Measurements from ENCODE around the gene VAV3.

The VAV3 gene

DNA sequence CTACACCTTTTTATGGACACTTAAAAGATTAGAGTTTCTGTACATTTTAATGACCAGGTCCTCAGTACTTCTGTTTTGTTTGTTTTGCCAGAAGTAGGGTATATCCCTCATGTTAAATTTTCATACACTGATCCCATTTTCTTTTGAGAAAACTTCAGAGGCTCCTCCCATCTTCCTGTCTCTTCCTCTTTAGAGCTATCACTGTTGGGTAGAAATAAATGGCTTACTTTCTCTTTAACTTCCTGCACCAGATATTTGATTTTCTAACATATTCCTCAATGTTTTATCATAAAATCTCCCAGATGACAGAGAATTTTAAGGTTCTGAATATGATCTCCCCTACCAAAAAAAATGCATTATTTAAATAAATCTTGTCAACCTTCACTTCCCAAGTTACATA lies 23.4 kb downstream of the VAV3 start:
- TF ChIP-seq, protein P1, sequence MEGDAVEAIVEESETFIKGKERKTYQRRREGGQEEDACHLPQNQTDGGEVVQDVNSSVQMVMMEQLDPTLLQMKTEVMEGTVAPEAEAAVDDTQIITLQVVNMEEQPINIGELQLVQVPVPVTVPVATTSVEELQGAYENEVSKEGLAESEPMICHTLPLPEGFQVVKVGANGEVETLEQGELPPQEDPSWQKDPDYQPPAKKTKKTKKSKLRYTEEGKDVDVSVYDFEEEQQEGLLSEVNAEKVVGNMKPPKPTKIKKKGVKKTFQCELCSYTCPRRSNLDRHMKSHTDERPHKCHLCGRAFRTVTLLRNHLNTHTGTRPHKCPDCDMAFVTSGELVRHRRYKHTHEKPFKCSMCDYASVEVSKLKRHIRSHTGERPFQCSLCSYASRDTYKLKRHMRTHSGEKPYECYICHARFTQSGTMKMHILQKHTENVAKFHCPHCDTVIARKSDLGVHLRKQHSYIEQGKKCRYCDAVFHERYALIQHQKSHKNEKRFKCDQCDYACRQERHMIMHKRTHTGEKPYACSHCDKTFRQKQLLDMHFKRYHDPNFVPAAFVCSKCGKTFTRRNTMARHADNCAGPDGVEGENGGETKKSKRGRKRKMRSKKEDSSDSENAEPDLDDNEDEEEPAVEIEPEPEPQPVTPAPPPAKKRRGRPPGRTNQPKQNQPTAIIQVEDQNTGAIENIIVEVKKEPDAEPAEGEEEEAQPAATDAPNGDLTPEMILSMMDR (IDR thresholded peaks at IDR 0.05; ENCODE audit: extremely low read depth, insufficient read depth, missing control alignments) = no peak
- no peak for DNase-seq (ENCODE audit: low spot score)
- in situ Hi-C loops (cut with MboI; ENCODE audit: low pct_unique_long_range_greater_than_20kb, low sequenced_read_pairs, unreplicated experiment) = no loop called here

DNA sequence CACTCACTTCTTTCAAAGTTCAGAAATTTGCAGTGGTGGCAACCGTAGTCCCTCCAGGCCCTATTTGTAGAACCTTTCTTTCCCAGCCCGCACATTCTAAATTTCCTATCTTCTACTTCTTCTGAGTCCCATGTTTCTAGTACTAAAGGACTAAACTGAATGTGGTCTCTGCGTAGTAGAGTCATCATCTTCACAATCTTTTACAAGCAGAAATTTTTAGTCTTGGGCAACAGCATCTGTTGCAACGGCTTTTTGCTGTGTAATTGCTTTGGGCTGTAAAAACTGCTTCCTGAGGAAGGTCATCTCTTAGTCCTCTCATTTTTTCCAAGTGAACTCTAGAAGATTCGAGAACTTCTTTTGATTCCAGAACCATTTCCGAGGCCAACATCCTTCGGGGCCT lies 23.9 kb downstream of the VAV3 start:
- in situ Hi-C loops (cut with MboI; ENCODE audit: low pct_unique_long_range_greater_than_20kb, low sequenced_read_pairs, unreplicated experiment) = no loop called here

DNA sequence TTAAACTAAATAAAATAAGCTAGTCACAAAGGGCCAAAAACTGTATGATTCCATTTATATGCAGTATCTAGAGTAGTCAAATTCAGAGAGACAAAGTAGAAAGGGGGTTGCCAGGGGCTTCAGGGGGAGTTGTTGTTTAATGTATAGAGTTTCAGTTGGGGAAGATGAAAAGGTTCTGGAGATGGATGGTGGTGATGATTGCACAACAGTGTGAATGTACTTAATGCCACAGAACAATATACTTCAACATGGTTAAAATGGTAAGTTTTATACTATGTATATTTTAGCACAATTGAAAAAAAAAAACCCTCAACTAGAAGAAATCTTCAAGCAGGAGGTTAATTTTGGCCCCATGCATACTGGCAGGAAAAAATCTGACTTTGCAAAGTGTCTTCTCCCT lies 24.3 kb downstream of the VAV3 start:
- in situ Hi-C loops (cut with MboI; ENCODE audit: low pct_unique_long_range_greater_than_20kb, low sequenced_read_pairs, unreplicated experiment) = no loop called here
- no peak for DNase-seq (ENCODE audit: low spot score)
- TF ChIP-seq, protein P1 (IDR thresholded peaks at IDR 0.05; ENCODE audit: extremely low read depth, insufficient read depth, missing control alignments) = no peak

More for the DNA sequence above, 23.9 kb downstream of the VAV3 start:
- TF ChIP-seq, protein P1 (IDR thresholded peaks at IDR 0.05; ENCODE audit: extremely low read depth, insufficient read depth, missing control alignments) = no peak
- no peak for DNase-seq (ENCODE audit: low spot score)

DNA sequence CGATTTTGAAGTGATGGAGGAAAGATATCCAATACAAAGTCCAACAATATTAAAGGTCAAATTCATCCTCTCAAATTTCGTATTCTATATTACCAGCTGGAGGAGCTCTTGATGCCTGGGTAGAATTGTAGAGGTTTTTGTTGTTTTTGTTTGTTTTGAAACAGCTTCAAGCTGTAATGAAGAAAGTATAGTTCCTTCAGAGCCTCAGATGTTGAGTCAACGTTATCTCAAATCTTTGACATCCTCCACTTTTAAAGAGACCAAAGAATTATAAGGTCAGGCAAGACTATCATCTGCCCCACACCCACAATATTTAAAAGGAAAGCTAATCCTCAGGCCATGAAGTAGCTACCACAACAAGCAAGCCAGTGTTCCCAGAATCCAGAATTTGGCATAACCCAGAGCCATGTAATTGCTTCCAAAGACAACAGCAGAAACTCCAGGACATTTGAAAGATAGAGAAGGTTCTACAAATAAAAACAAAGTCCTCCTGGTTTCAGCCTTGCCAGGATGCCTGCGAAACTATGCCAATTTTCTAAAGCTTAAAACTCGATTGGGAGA lies 24.9 kb downstream of the VAV3 start:
- in situ Hi-C loops (cut with MboI; ENCODE audit: low pct_unique_long_range_greater_than_20kb, low sequenced_read_pairs, unreplicated experiment) = no loop called here
- TF ChIP-seq, protein P1 (IDR thresholded peaks at IDR 0.05; ENCODE audit: extremely low read depth, insufficient read depth, missing control alignments) = no peak
- no peak for DNase-seq (ENCODE audit: low spot score)

DNA sequence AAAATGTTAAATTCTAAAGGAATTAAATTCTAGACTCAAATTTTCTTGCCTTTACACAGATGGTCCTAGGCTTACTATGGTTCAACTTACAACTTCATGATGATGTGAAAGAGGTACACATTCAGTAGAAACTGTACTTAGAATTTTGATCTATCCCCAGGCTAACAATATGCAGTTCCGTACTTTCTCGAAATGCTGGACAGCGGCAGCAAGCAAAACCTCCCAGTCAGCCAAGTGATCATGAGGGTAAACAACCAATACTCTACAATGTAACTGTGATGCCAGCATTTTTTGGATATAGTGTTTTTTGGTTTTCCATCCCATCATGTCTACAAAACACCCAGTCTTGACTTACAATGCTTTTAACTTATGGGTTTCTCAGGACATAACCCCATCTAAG lies 25.7 kb downstream of the VAV3 start:
- no peak for DNase-seq (ENCODE audit: low spot score)
- TF ChIP-seq, protein P1 (IDR thresholded peaks at IDR 0.05; ENCODE audit: extremely low read depth, insufficient read depth, missing control alignments) = no peak
- in situ Hi-C loops (cut with MboI; ENCODE audit: low pct_unique_long_range_greater_than_20kb, low sequenced_read_pairs, unreplicated experiment) = no loop called here

DNA sequence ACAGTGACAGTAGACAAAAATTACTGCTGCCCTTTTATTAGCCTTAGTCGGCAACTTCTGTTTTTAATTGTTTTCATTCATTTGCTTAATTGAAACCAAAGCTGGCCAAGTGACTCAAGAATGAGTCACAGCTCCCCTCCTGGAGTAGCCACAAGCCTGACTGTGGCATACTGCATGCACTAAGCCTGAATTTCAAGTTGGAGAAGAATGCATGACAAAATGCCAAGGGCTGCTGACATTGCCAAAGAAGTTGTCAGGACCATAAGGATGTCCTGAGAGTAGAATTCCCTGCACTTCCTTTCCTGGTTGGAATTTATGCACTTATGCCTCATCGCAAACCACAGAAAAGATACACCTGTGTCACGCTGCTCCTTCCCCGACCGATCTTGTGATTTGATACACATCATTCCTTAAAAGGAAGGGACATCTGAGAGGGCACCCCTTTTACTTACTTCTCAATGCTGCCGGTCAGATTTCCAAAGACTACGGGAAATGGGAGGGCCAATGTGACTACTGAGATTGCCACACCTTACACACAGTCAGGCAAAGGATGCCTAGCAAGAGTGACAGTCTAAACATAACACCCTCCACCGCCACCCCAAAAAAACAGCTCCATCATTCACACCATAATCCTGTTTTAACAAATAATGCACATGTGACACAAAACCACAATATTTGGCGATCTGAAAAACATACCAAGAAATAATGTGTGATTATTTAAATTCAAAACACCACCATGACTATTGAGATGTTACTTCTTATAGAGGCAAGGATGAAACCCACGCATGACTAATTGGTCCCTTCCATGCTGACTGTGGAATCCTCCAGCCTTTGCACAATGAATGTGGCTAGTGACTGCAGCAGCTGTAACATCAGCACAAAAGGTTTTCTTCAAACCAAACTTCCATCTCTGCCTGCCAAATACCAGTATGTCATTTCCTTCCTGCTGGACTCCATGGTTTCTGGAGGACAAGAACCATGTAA lies 28.2 kb downstream of the VAV3 start:
- no peak for DNase-seq (ENCODE audit: low spot score)
- in situ Hi-C loops (cut with MboI; ENCODE audit: low pct_unique_long_range_greater_than_20kb, low sequenced_read_pairs, unreplicated experiment) = no loop called here
- TF ChIP-seq, protein P1 (IDR thresholded peaks at IDR 0.05; ENCODE audit: extremely low read depth, insufficient read depth, missing control alignments) = no peak

All from GM13977 (cell line).